GM19438 (cell line): Measurements from ENCODE around the gene MRPS5.

Experiments used
- ATAC-seq: cut with Tn5 transposase; IDR thresholded peaks from one replicate; pipeline ENCODE4 v1.9.1; 2021; ENCODE audit warnings: low read depth; ENCODE audit not compliant: unreplicated experiment

The MRPS5 gene

DNA sequence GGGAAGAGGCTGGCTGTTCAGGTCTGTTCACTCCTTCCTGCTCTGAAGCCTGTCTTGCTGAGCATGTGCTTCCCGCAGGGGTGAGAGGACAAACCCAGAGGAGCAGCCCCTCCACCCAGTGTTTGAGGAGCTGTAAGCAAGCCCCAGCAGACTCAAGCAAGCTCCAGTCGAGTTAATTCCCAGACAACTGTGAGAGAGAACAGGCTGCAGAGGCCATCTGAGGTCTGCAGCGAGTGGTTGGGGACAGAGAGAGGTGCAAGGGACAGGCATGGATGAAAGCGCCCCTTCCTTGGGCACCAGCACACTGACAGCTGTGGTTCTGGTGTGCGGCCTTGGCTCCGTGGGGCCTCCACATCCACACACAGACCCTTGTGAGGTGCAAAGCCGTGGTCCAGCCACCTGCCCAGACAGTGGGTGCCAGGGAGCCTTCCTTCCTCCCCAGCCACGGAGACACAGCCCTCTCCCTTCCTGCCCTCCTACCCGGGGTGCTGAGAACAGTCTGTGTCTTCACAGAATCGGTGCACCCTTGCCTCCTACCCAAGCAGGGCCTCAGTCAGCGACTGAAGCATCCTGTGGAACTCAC is 59.9 kb downstream of the MRPS5 start:
- no peak for ATAC-seq

DNA sequence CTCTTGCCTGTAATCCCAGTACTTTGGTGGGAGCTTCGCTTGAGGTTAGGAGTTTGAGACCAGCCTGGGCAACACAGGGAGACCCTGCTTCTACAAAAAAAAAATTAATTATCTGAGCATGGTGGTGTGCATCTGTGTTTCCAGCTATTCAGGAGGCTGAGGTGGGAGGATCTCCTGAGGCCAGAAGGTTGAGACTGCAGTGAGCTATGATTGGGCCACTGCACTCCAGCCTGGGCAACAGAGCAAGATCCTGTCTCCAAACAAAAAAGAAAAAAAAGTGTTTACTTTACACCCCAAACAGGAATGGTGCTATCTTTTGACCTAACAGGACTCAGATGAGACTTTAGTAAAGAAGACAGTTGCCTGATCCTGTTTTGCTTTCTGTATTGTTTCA is 60.5 kb downstream of the MRPS5 start:
- no peak for ATAC-seq

DNA sequence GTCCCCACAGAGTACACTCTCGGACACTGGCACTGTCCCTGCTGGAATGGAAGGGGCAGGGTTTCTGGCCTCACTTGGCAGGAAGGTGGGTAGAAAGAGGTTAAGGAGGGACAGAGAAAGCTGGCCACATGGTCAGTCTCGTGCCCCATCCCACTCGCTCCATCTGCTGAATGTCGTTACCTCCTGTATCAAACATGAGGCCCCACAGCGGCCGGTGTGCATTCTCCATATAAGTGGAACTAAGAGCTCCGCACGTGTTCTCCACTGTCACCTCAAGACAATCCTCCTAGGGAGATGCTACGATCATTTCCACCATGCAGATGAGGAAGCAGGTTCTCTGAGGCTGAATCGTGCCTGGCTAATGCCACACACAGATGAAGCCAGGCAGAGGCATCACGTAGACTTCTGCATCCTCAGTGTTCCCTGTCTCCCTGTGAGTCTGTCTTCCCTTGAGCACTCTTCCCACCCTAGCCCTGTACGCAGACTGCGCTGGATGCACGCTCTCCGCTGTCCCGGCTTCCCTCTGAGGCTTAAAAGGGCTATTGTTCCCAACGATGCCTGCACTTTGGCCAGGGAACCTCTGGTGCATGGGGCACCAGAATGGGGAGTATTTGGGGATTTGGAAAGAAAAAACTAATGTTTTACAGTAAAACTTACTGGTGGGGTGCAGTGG is 61.0 kb downstream of the MRPS5 start:
- no peak for ATAC-seq

DNA sequence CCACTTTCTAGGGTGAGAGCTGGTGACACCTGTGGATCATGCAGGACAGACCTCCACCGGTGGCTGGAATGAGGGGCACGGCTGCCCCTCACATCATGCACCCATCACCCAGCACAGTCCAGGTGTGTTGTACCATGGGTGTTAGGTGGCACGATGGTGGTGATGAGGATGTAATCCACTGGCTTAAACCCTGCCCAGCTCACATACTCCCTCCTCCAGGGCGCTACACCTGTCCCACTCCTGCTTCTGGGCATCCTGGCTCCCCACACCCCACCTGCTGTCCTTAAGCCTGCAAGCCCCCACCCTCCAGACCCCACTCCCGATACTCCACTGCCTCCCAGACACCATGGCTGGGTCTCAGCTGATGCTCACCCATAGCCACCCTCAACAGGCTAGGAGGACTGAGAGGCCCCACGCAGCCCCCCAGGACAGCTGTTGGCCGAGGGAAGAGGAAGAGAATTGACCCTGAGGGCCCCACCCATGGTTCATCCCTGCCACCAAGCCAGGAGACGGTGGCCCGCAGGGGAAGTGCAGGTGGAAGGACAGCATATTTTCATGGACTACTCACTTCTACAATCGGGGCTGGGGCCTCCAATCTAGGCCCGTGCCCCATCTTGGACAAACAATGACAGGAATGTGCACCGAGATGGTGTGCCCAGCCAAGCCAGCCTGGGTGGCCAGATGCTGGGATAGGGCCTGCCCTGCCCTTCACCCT is 61.8 kb downstream of the MRPS5 start:
- no peak for ATAC-seq

DNA sequence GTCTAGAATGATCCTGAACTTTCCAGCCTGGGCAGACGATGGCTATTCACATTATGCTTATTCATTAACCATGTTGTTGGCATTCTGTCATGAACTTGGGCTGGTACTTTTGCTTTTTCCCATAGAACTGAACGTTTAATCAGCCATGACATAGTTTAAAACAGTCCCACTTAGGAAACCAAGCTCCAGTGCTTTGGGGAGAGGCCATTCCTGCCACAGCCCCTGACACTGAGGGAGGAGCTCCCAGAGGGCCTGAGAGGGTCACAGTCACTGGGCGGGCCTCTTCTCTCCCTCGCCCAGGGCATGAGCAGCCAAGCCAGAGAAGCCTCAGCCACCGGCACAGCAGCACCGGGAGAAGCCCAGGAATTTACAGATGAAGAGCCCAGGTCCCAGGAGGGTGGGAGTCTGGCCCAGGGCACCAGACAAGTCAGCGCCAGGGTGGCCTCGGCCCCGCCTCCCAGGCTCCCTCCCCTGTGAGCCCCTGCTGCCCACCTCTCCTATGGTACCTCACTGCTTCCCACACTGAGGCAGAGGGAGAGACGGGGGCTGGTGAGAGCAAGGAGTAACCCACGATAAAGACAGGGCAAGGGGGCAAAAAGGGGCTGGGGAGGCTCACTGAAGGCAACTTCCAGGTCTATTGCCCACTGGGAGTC is 62.5 kb downstream of the MRPS5 start:
- no peak for ATAC-seq

DNA sequence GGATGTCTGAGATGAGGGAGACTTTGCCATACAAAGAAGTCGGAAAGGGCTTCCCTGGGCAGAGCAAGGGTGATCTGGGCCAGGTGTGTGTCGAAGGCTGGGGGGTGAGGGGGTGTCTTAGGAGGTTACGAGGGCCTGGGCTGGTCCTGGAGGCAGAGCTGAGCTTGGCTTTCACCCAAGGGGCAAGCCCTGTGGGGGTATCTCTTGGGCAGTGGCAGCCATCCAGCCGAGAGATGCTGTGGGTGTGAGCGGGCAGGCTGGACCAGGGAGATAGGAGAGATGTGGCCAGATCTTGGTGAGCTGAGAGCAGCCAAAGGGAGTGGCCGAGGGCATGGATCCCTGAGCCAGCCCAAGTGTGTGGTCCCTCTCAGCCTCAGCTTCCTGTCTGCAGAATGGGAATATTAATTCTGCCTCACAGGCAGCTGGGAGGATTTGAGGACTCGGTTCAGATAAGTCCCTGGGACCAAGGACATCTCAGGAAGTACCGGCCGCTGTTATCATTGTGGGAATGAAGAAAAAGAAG is 63.1 kb downstream of the MRPS5 start:
- ATAC-seq = no peak

DNA sequence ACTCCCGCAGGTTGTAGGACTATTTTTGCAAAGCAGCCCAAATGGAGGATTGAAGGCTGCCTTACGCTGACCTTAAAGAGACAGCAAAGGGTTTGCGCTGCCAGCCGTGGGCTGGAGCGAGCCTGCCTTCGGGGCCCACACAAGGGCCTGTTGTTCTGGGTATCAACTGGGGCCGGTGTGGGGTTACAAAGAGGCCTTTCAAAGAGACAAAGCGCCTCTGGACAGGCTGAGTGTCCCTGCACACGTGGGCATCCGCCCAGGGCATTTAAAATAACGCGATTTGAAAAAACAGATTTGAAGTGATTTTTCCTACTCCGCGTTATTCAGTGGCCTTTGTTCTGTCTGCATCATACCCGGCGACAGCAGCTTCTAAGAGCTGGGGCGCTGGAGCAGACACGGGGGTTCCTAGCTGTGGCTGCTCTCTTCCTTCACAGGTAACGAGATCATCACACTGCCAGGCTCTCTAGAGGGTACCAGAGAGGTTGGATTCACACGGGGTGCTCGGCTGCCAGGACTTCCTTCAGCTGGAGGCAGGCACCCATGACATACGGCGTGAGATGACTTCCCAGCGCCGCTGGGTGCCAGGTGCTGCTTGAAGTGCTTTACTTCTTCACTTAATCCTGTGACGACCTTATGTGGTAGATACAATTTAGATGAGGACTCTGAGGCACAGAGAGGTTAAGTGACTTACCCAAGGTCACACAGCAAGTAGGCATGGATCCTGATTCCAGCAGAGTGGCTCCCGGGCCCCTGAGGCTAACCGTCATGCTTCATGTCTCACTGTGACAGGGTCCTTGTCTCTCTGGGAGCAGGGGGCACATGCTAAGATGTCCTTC is 63.9 kb downstream of the MRPS5 start:
- ATAC-seq = no peak

DNA sequence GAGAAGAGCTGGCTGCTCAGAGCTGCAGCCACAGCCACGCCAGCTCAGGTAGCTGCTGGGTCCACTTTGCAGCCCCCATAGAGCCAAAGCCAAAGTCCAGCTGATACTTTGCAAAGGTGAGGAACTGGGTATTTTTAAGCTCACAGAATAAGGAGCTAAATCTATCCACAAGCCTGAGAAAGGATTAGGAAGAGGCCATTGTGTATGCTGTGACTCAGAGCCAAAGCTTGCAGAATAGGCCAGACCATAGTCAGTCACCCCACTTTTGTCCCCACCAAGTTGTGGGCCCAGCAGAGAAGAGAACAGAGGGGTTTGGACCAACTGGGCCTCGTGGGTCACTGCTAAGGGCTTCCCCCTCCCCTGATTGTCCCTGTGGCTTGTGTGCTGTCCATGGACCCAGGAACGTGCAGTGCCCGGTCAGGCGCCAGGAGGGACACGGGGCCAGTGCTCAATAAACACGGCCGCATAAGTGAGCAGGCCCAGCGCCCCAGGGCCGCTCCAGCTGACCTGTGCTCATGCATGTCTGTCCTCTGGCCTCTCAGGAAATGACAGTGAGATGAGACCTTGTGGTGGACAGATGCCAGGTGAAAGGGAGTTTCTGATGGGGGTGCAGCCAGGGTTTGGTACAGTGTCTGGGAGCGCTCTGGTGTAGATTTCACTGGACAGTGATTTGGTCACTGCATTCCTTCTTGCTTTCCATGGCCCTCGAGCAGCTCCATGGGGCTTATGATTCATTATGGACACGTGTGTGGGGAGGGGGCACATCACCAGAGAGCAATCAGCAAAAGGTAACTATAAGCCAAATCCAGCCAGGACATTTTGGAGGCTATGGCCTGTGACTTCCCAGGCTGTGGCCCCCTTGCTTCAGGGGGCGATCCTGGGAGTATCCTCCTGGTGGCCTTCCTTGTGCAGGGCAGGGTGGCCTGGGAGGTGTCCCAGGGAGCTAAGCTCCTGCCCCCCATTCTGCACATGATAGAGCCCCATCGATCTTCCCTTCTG is 64.8 kb downstream of the MRPS5 start:
- ATAC-seq = no peak

DNA sequence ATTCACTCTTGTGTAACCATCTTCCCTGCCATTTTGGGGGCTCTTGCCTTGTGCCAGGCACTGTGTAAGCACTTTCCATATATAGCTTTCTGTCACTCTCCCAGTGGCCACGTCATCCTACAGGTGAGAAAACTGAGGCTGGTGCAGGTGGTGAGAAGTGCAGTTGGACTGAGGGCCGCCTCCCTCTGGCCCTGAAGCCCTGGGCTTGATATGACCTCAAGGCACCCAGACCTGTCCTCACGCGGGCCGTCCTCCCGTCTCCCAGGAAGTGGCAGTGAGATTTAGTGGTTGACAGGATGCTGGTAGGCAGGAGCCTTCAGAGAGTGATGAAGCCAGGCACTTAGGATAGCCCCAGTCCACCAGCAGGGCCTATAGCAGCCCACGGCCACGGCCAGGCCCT is 65.6 kb downstream of the MRPS5 start:
- no peak for ATAC-seq

DNA sequence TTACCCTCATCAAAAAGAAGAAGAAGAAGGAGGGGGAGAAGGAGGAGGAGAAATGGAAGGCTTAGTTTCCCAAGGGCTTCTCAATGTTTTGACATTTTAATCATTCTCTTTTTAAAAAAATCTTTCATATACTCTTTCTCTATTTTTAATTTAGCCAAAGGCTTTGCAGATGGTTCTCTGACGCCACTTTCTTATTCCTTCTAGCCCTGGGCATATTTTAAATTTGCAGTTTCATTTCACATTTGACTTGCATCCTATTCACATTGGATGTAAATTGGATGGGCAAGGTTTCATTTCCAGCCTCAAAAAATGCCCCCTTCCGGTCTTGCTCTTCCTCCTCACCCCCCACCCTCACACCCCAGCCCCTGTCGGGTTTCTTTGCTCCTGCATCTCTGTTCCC is 66.3 kb downstream of the MRPS5 start:
- no peak for ATAC-seq

DNA sequence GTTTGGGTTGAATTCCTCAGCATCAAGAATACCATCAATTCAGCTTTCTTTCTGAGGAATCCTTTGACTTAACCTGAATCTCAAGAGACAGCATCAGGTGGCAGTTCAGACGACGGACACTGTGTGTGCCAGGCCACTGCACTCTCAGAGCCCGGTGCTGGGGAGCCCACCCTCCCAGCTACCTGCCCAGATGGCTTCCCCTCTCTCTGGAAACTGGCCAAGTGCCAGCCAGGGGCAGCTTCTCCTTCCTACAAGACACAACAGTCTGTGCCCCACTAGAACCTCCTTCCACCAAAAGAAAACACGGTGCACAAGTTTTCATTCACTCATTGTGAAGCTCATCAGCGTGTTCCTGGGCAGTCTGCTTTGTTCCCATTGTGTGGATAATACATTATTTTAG is 67.6 kb downstream of the MRPS5 start:
- no peak for ATAC-seq

DNA sequence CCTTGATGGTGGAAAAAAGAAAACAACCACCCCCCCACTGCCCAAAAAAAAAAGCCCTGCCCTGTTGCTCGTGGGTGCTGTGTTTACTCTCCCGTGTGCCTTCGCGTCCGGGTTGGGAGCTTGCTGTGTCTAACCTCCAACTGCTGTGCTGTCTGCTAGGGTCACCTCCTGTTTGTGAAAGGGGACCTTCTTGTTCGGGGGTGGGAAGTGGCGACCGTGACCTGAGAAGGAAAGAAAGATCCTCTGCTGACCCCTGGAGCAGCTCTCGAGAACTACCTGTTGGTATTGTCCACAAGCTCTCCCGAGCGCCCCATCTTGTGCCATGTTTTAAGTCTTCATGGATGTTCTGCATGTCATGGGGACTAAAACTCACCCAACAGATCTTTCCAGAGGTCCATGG is 68.1 kb downstream of the MRPS5 start:
- ATAC-seq = no peak

DNA sequence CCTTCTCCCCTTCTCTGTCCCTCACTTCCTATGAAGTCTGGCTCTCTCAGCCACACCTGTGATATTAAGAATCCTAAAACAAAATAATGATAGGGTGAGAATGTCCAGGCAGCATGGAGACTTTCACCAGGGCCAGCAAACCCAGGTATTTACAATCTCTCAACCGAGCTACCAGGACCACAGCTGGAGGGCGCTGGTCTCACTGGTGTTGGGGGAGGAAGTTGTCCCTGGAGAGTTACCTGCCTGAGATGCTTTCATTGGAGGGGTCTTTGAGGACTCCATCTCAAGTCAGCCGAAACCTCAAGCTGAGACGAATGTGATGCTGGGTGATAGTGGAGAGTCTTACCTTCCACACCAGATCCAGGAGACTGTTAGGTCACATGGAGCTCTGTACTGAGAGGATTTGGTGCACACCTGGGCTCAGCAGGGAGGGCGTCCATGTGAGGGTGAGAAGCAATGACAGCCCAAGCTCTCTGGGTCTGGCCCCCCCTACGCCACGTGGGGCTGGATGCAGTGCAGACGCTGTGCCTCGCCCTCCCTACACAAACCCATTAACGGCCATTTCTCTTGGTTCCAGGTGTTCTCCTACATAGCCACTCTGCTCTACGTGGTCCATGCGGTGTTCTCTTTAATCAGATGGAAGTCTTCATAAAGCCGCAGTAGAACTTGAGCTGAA is 68.7 kb downstream of the MRPS5 start:
- no peak for ATAC-seq

DNA sequence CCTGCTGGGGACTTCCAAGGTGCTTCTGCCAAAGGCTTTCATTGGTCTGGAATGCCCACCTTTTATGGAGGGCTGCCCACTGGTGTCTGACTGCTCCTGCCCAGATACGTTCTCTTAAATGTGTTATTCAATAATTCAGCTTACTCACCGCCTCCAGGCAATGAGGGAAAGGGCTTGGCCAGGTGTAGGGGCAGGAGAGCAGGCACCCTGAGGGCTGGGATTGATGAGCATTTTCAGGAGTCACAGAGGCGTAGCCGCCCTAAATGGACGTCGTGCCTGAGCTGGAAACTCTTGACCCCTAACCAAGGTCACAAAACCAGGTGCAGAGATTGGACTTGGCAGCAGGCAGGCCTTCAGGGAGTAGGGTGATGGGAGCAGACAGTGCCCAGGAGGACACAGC is 69.3 kb downstream of the MRPS5 start:
- ATAC-seq = no peak

DNA sequence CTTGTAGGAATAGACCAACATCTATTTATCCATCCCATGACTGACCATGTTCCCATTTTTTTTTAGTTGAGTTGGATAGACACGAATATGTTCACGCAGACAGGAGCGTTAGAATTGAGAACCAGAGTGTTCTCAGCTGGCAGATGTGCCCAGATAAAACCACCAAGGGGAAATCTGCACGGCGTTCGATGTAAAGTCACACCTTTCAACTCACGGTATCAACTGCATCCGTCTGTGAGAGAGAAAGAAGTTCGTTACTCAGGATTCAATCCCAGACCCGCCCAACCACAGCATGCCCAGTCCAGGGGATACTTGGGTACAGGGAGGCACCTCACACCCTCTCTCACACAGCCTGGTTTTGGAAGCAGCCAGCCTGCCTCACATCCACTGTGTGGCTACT is 70.0 kb downstream of the MRPS5 start:
- ATAC-seq = no peak

DNA sequence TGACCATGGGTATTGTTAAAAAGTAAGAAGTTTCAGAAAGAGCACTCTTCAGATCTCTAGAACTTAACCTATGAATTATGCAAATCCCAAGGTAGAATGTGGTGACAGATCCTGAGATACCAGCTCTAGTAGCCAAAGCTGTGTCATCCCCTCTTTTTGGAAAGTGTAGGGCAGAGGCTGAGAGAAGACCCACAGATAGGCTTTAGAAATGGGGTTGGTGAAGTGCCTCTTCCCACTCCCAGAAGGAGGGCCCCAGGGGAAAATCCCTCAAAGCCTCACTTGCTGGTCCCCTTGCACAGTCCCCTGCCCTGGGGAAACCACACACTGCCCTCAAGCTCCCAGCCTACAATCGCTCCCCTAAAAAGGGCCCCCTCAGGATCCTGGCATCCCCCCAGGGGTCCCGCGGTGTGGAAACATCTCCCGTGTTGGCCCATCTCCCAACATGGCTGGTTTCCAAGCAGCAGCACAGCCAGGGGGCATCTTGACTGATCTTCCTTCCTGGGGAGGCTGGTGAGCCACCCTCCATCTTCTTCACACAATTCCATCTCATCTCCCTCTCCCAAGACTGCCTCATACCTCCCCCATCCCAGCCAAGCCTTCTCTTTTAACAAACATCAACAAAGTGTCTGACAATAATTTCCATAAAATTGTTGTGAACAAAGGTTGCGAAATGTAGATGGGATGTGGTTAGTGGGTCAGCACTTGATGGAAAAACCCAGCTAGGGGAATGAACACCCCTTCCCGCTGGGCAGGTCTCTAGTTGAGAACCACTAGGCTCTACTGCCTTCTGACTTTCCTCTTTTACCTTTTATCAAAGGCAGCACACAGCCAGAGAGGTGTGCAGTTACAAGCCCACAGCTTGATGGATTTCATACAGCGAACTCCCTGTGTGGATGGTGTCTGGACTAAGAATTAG is 71.0 kb downstream of the MRPS5 start:
- ATAC-seq = no peak

DNA sequence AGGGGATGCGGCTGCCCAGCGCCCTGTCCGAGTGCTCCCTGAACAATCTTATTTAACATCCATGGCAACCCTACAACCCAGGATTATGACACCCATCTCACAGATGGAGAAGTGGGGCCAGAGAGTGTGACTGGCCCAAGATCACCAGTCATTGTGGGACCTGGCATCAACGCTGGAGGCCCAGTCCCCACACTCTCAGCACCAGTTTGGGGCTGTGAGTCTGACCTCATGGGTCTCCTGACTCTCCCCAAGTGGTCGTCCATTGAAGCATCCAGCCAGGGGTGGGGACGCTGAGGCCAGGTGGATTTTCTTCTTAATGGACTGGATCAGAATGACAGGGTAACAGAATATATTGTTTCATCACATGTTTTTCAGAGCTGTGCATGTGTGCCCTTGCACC is 71.6 kb downstream of the MRPS5 start:
- no peak for ATAC-seq

DNA sequence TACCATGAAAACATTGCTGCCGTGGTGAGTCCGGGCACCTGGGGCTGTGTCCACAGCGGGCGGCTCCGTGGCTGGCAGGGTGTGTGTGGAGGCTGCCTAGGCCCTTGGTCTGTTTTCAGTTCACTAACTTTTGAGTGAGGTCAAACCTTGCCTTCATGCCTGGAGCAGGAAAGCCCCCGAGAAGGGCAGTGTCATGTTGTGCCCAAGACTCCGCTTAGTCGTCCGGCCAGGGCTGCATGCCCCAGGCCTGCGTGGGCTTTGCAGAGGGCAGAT is 72.0 kb downstream of the MRPS5 start:
- no peak for ATAC-seq
